ENCODE data around the gene ARF5. TPM values are rescaled to one million over a fixed set of nuclear protein-coding genes. Genes with fewer than 3 reads are reported as not detected.
A peak's percentile ranks its signal among the peaks of the same experiment; 100 is the strongest.

Gene ARF5
- total and polyA plus RNA-seq, 2 of the 8 experiments (the other 6 are each of a cell fraction or from before 2014, with no cell fraction given): 154 to 579 TPM

DNA sequence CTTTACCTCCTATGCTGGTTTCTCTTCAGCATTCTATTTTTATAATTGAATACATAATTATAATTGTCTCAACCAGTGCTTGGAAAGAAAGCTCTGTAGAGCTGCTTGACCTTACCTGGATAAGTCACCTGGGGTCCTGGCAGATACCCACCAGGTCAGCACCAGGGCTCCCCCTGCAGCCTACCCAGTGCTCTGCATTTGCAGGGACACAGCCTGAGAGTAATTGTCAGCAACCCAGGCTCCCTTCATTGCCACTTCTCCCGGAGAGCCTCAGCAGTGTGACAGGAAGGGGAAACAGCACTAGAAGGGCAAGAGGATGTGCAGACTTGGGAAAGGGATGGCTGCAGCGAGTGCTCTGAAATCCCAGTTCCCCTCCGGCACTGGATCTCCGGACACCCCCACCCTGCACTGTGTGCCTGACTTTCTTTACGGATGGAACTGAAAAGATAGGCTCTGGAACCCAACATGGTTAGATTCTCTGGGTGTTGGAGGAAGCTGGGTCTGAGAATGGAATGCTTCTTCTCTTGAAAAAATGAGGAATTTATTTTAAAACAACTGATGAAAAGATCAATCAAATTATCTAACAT is 41.1 kb downstream of the ARF5 start (continued):
- TF ChIP-seq EP300 (IDR thresholded peaks at IDR 0.05; ENCODE audit: borderline replicate concordance in 1 of 2, low read depth in 2 of 2, low read length in 2 of 2) (no peak), CTCF (IDR thresholded peaks at IDR 0.05; ENCODE audit: control extremely low read depth in 1 of 3, insufficient read depth in 1 of 3, low read depth in 1 of 3, low read length in 3 of 3) (peak; percentile 94 to 97 (median 95)), CTBP2 (IDR thresholded peaks at IDR 0.05; ENCODE audit: borderline replicate concordance, insufficient read depth, insufficient read length, low read length) (no peak), NANOG (IDR thresholded peaks at IDR 0.05; ENCODE audit: insufficient read depth, low read depth, low read length, poor library complexity, severe bottlenecking) (no peak), YY1 (IDR thresholded peaks at IDR 0.05; ENCODE audit: low read depth, low read length) (0 out of 2 replicates have a peak, but pooled peaks have one; percentile 26), SP4 (IDR thresholded peaks at IDR 0.05; ENCODE audit: low read length) (no peak), JUN (IDR thresholded peaks at IDR 0.05; ENCODE audit: low read depth, low read length) (no peak), ATF2 (IDR thresholded peaks at IDR 0.05; ENCODE audit: low read length) (no peak), MAFK (IDR thresholded peaks at IDR 0.05; ENCODE audit: low read depth, low read length) (no peak), KDM4A (IDR thresholded peaks at IDR 0.05; ENCODE audit: low read depth, low read length, severe bottlenecking) (no peak), RXRA (IDR thresholded peaks at IDR 0.05; ENCODE audit: insufficient read depth, low read depth, low read length) (no peak), GTF2F1 (IDR thresholded peaks at IDR 0.05; ENCODE audit: borderline replicate concordance, low read depth, low read length) (no peak), SIX5 (IDR thresholded peaks at IDR 0.05; ENCODE audit: low read depth, low read length) (no peak), CBX8 (IDR thresholded peaks at IDR 0.05; ENCODE audit: borderline replicate concordance, low read depth, low read length) (no peak), ASH2L (IDR thresholded peaks at IDR 0.05; ENCODE audit: low read length) (no peak), ZNF274 (IDR thresholded peaks at IDR 0.05; ENCODE audit: borderline replicate concordance, extremely low read depth, low read length) (no peak), KDM5A (IDR thresholded peaks at IDR 0.05; ENCODE audit: low read length) (no peak), TCF12 (IDR thresholded peaks at IDR 0.05; ENCODE audit: low read depth, low read length) (no peak), TAF7 (optimal IDR thresholded peaks at IDR 0.05; ENCODE audit: borderline replicate concordance, low read depth, low read length) (peak; percentile 33)
- TF ChIP-seq, protein P1, sequence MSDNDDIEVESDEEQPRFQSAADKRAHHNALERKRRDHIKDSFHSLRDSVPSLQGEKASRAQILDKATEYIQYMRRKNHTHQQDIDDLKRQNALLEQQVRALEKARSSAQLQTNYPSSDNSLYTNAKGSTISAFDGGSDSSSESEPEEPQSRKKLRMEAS (IDR thresholded peaks at IDR 0.05): no peak
